ENCODE data around the gene DPP6.

Gene DPP6

DNA sequence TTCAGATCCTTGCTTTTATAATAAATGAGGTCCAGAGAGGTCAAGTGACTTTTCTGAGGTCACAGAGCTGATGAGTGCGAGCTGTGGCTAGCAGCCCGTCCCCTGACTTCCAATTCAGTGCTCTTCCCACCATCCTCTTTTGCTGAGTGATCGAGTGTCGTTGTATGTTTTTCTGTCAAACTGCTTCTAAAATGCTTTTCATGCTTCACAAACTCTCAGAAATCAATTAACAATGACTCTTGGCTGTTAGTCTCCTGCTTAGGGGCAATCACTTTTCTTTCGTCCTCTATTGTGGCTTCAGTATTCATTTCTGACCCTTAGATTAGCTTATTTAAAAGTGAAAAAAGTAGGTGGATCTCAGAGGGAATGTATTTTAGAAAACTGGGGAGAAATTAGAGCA, 423.7 kb downstream of the DPP6 start:
- DNase-seq = no peak

GRCh38 chr7:154480817-154481216, 428.6 kb downstream of the DPP6 start:
- no peak for DNase-seq

GRCh38 chr7:154482863-154483262, 430.7 kb downstream of the DPP6 start:
- no peak for DNase-seq

GRCh38 chr7:154484406-154484805, 432.2 kb downstream of the DPP6 start:
- no peak for DNase-seq

DNA sequence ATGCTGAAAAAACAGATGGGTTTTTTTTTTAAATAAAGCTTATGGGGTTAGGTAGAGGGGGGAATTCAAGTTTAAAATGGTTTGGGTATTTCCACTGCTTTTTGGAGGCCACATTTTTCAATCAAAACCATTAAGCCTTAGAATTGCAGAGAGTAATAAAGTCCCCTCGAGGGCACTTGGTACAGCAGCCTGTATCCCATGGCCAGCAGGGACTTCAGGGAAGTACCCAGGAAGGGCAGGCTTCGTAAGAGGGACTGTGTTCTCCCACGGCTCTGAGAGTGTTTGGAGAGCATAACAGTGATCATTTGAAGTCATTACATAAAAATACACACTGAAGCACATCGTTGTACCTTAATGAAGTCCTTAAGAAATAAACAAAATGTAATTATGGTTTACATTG, 432.7 kb downstream of the DPP6 start:
- no peak for DNase-seq

GRCh38 chr7:154489897-154490296, 437.7 kb downstream of the DPP6 start:
- DNase-seq = no peak

DNA sequence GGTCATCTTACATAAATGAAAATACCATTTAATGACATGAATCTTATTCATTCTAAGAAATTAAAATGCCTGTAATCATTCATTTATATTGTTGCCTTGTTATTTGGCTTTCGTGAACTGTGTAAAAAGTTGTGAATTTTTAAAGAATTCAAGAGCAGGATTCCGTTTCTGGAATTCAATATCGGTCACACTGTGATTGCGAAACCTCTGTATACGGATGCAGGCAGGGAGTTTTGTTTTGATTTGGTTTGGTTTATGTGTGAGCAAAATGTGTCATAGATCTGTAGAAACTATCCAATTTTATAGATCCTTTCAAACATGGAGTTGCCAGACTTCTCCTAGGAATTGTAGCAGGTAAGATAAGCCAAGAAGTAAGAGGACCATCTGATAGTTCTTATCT, 441.4 kb downstream of the DPP6 start:
- no peak for DNase-seq

DNA sequence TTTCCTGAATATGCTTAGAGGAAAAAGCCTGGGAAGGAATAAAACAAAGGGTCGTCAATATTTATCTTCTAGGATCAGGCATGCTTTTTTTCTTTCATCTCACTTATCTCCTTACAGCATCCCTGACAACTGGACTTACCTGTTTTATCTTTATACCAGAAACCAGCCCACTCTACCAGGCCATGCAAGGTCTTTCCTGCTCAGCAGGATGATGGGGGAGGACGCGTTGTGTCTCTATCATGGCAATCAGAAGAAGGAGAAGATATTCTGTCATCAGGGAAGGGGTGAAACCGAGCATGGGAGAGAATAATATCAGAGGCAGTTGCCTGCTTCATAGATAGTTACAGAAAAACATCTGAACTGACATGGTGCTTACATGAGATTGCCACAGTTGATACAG, 445.6 kb downstream of the DPP6 start:
- no peak for DNase-seq

DNA sequence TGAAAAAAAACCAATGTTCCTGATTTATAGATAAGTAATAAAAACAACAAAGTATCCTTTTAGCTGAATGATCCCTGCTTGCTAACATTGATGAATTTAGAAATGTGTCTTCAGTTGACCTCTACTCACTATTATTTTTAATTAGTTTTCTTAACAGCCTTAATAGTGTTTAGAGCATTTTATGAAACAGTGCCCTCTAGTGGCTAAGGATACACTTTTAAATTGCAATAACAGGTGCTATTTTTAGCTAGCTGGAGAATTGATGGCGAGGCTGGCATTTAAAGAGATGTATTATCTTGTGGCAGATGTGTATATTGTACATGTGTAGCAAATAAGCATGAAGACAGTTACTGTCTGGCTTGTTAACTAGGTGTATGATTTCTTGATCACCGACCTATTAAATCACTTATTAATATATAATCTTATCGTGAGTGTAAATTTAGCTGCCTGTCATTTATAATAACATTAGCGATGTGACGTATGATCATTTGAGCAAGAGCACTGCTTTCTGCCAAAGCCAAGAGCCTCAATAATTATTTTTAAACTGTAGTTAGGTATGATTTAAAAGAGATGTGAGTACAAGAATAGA, 451.9 kb downstream of the DPP6 start:
- DNase-seq = peak; percentile 27

- no peak for DNase-seq
These were observed 452.7 kb downstream of the DPP6 start for GRCh38 chr7:154504918-154505317.

GRCh38 chr7:154505362-154505761, 453.2 kb downstream of the DPP6 start:
- no peak for DNase-seq

DNA sequence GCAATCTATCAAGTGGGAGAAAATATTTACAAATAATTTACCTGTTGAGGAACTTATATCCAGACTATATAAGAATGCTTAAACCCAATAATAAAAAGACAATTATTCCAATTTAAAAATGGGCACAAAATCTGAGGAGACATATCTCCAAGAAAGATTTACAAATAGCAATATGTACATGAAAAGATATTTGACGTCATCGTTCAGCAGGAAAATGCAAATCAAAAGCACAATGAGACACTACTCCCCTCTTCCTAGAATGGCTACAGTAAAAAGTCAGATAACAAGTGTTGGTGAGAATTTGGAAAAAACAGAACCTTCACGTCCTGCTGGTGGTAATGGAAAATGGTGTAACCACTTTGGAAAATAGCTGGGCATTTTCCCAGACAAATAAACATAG, 457.0 kb downstream of the DPP6 start:
- no peak for DNase-seq

GRCh38 chr7:154512121-154512833, 460.1 kb downstream of the DPP6 start:
- DNase-seq = no peak

DNA sequence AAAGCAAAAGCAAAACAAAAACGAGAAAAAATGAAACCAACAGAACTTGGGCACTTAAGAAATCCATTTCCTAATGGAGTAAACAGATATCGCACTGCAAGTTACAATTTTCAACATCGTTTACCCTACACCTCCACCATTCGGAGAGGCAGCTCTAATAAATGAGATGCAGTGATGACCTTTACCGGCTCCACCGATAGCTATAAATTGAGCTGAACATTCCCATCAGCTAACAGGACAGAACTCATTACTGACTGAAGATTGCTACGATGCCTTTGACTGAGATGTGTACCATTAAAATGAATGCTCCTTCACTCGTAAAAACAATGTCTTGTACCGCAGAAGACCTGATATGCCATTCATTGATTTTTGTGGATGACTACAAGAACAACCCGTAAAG, 465.6 kb downstream of the DPP6 start:
- no peak for DNase-seq

GRCh38 chr7:154519229-154519628, 467.0 kb downstream of the DPP6 start:
- DNase-seq = no peak

DNA sequence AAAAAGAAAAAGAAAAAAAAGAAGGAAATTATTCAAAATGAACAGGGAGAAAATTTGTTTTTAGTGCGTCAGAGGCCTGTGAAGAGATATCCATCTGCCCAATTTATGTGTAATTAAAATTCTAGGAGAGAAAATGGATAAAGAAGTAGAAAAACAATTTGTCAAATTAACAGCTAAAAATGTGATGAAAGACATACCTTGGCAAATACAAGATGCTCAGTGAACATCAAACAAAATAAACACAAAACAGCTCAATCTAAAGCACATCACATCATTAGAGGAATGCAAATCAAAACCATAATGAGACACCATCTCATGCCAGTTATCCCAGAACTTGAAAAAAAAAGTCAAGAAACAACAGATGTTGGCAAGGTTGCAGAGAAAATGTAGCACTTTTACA, 477.9 kb downstream of the DPP6 start:
- no peak for DNase-seq

GRCh38 chr7:154532771-154533170, 480.6 kb downstream of the DPP6 start:
- no peak for DNase-seq

GRCh38 chr7:154540596-154540995, 488.4 kb downstream of the DPP6 start:
- DNase-seq = no peak

DNA sequence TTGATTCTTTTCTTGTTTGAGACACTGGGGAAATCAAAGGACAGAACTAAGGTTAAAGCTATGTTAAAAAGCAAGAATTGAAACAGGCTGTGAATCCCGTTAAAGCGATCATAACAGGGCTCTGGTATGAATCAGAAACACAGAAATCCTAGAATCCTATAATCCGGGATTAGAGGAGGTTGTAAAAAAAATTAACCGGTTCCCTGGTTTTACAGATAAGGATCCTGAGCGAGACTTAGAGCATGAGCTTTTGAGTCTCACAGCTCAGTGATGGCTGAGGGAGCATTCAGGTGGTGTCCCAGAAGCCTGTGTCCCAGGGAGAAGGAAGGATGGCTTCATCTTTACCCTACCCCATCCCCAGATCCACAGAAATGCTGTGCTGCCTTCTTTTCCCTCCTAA, 489.4 kb downstream of the DPP6 start:
- DNase-seq = no peak

DNA sequence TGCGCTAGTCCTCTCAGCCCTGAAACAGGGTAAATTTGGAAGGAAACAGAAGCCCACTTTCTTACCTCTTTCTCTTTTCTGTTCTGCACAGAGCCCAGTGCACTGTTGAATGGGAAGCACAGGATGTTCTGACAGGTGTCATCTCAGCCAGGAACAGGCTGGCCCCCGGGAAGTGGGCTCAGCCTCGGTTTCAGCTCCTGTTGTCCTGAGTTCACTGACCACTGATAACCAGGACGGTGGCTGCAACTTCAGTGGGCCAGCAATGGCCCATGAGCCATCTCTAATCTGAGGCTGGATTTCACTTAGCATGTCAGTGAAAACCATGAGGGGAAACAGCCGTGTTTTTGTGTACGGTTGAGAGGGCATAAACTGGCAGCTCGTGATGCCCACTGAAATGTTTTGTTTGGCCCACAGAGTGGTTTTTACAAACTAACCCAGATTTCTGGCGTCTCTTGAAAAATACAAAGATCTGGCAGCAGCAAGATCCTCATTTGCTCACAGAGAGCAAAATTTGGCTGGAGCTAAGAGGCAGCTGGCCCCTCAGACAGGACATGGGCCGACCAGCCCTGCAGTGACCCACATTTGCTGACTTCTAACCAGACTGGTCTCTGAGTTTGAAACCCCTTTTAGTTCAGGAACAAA, 494.9 kb downstream of the DPP6 start:
- DNase-seq = no peak

DNA sequence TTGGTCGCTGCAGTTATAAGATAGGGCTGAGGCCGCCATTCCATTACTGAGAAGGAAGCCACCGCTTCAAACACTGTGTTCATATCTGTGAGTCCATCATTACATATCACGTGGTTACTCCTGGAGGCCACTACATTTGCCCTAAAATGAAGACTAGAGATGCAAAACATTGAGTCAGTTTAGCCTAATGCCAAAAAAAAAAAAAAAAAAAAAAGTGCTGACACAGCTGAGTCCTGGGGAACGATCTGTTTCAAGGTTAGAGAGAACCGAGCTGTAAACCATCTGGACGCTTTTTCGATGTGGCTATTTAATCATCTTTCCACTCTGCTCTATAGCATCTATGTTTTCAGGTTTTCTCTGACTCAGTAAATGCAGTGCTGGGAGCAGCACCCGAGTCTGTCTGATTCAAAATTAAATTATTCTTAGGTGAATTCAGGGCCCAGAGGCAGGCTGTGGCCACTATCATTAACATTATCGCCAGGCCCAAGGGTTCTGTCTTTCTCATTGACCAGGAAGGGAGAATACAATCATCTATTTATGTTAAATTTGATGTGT, 501.6 kb downstream of the DPP6 start:
- no peak for DNase-seq

DNA sequence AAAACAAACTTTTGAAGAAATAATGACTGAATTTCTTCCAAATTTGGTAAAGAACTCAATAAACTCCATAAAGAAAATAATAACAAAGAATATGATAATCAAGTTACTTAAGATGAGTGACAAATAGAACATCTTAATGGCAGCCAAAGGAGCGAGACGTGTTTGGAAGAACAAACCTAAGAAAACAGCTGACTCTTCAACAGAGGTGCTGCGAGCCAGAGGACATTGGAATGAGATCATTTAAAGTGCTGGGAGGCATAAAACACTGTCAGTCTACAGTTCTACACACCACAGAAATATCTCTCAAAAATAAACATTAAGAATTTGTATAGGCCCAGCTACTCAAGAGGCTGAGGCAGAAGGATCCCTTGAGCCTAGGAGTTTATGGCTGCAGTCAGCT, 507.3 kb downstream of the DPP6 start:
- no peak for DNase-seq

DNA sequence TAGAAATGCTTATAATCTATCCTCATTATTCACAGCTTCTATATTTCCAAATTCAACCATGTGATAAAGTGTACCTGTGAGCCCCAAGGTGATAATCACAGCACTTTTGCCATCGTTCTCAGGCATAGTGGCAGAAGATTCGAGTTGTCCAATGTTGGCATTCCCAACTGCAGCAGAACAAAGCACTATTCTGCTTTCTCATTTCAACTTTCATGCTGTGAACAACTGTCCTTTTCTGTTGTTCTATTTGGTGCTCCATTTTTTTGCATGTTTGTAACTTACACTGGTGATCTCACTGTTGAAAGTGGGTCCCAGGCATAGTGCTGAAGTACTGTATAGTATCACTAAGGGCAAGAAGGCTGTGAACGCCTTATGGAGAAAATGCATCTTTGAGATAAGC, 512.5 kb downstream of the DPP6 start:
- DNase-seq = no peak

DNA sequence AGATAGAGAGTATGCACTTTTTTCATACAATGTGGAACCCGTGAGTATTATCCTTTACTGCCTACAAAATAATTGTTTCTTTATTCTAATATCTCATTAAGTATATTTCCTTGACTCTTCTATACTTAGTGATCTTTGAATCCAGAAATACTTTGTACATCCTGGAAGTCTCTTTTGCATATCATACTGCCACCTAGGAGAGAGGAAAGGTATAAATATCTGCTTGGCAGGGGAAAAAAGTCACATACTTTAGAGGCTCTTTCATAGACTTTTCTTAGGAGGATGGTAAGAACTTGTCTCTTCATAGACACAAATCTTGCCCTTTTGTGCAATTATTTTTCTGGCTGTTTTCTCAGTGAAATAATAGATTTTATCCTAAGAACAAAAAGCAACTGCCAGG, 514.7 kb downstream of the DPP6 start:
- no peak for DNase-seq

All from activated CD4-positive, alpha-beta T cell treated with anti-CD3 and anti-CD28 coated beads, Interleukin-10, Interleukin-2, amounts not matched to agents 100 ng/mL and 50 ng/mL, durations not matched to agents 16 hours and 8 hours (primary cell).